ENCODE data around the gene MRPS22. TPM values are rescaled to one million over a fixed set of nuclear protein-coding genes. Genes with fewer than 3 reads are reported as not detected.
A peak's percentile ranks its signal among the peaks of the same experiment; 100 is the strongest.
"Not testable (repeated sequence)": the region's sequence is repeated elsewhere in the genome, so short reads cannot be mapped to it uniquely, and the experiment has no call there.

MRPS22 gene
- total RNA-seq, 4 donors from 2014 or later: 39.5 to 53.3 (median 47.0) TPM

DNA sequence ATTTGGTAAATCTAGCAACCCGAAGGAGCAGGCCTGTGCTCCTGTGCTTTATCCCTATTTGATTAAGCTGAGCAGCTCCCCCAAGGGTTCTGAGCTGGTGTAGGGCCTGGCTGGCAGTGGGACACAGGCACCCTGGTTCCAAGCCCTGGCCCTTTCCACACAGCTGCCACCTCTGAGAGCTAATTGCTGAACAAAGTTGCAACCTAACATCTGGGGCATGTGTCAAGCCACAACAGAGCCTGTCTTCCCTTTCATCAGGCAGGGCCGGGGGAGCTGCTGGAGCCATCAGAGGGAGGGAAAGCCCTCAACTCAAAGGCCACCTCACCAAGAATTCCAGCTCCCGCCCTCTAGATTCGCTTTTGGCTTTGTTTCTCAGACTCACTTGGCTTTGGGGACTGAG lies 17.1 kb upstream of the MRPS22 start:
- TF ChIP-seq CTCF (IDR thresholded peaks at IDR 0.05) (no peak), POLR2A (IDR thresholded peaks at IDR 0.05) (no peak)
- WGBS, 2 donors: 66 to 71% methylated on average over 4 of the region's 4 CpGs
- H3K4me3 ChIP-seq (ENCODE audit: low read depth, poor library complexity, severe bottlenecking): no peak overlapping the region
- intact Hi-C loops (cut with DNase I; ENCODE audit: low total_unique reads): loop anchor here (5.0 kb wide), 2 partner anchors 214 to 389 kb away; no protein-coding TSS in a partner anchor
- DNase-seq (ENCODE audit: low spot score in 2 of 2): peak in 1 of 2 donors; percentile 21

DNA sequence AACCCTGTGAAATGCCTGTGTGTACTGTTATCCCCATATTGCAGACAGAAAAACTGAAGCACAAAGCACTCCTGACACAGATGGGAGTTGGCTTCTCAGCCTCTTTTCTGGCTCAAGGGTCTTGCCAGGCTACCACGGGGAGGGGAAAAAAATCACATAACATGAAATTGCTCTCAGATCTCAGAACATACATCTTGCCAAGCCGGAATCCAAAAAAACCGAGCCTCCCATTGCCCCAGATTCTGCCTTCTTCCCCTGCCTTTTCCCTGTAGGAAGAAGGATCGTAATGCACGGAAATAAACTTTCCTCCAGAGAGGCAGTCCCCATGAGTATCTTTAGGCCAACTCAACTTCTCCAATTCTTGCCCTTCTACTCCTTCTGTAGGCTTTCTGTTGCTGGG lies 16.6 kb upstream of the MRPS22 start:
- peak in 1 of 2 donors; percentile 8 for DNase-seq (ENCODE audit: low spot score in 2 of 2)
- 75 to 82% methylated on average over 5 of the region's 5 CpGs for WGBS, 2 donors
- TF ChIP-seq CTCF (IDR thresholded peaks at IDR 0.05): no peak
- H3K4me3 ChIP-seq (ENCODE audit: low read depth, poor library complexity, severe bottlenecking): no peak overlapping the region
- intact Hi-C loops (cut with DNase I; ENCODE audit: low total_unique reads): loop anchor here (5.0 kb wide), 2 partner anchors 215 to 390 kb away; no protein-coding TSS in a partner anchor

DNA sequence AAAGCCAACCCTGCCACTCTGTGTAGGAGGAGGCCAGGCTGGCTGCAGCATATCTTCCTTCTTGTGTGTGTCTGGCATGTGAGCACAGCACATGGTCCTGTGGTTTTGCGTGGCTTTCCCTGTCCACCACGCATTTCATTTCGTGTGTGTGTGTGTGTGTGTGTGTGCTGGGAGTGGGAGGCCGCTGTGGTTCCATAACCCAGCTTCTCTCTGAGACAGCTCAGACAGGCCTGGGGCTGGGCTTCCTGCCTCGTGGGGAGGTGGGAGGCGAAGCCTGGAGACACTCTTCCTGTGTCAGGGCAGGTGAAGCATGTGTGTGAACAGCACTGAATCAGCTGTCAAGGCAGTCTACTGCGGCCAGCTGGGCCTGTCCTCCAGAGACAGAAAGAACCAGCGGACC lies 16.0 kb upstream of the MRPS22 start:
- intact Hi-C loops (cut with DNase I; ENCODE audit: low total_unique reads): loop anchor here (5.0 kb wide), 2 partner anchors 216 to 391 kb away; no protein-coding TSS in a partner anchor

GRCh38 chr3:139328356-139328755 lies 15.5 kb upstream of the MRPS22 start:
- no peak for DNase-seq (ENCODE audit: low spot score in 2 of 2)
- 90 to 92% methylated on average over 4 of the region's 4 CpGs for WGBS, 2 donors
- intact Hi-C loops (cut with DNase I; ENCODE audit: low total_unique reads): loop anchor here (5.0 kb wide), 2 partner anchors 216 to 391 kb away; no protein-coding TSS in a partner anchor
- TF ChIP-seq POLR2A (IDR thresholded peaks at IDR 0.05) (no peak), CTCF (IDR thresholded peaks at IDR 0.05) (no peak)
- no peak overlapping the region for H3K4me3 ChIP-seq (ENCODE audit: low read depth, poor library complexity, severe bottlenecking)

More for the DNA sequence above, 16.0 kb upstream of the MRPS22 start:
- WGBS, 2 donors: 74 to 83% methylated on average over 6 to 8 of the region's 8 CpGs
- DNase-seq (ENCODE audit: low spot score in 2 of 2): no peak
- no peak for TF ChIP-seq CTCF (IDR thresholded peaks at IDR 0.05)
- TF ChIP-seq POLR2A (IDR thresholded peaks at IDR 0.05): no peak
- H3K4me3 ChIP-seq (ENCODE audit: low read depth, poor library complexity, severe bottlenecking): no peak overlapping the region

GRCh38 chr3:139329364-139329850 lies 14.4 kb upstream of the MRPS22 start:
- WGBS, 2 donors: 11 to 12% methylated on average over 18 to 25 of the region's 25 CpGs
- intact Hi-C loops (cut with DNase I; ENCODE audit: low total_unique reads): loop anchor here (5.0 kb wide), 2 partner anchors 217 to 392 kb away; no protein-coding TSS in a partner anchor
- H3K4me3 ChIP-seq (ENCODE audit: low read depth, poor library complexity, severe bottlenecking): no peak overlapping the region
- peak in 1 of 3 donors; percentile 95 for TF ChIP-seq CTCF (IDR thresholded peaks at IDR 0.05)
- TF ChIP-seq POLR2A (IDR thresholded peaks at IDR 0.05): no peak
- peak; percentile 77 to 97 for DNase-seq (ENCODE audit: low spot score in 2 of 2)

- H3K4me3 ChIP-seq (ENCODE audit: low read depth, poor library complexity, severe bottlenecking): no peak overlapping the region
- intact Hi-C loops (cut with DNase I; ENCODE audit: low total_unique reads): no loop called here
- DNase-seq (ENCODE audit: low spot score in 2 of 2): no peak
- WGBS, 2 donors: 79 to 84% methylated on average over 2 of the region's 2 CpGs
- TF ChIP-seq POLR2A (IDR thresholded peaks at IDR 0.05) (no peak), CTCF (IDR thresholded peaks at IDR 0.05) (no peak)
Observed at GRCh38 chr3:139332092-139332491, 11.7 kb upstream of the MRPS22 start.

DNA sequence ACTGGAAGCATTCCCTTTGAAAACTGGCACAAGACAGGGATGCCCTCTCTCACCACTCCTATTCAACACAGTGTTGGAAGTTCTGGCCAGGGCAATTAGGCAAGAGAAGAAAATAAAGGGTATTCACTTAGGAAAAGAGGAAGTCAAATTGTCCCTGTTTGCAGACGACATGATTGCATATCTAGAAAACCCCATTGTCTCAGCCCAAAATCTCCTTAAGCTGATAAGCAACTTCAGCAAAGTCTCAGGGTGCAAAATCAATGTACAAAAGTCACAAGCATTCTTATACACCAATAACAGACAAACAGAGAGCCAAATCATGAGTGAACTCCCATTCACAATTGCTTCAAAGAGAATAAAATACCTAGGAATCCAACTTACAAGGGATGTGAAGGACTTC lies 9.1 kb upstream of the MRPS22 start:
- H3K4me3 ChIP-seq (ENCODE audit: low read depth, poor library complexity, severe bottlenecking); intact Hi-C loops (cut with DNase I; ENCODE audit: low total_unique reads): not testable (repeated sequence)
- 39 to 64% methylated on average over 1 of the region's 1 CpG for WGBS, 2 donors

More for the DNA sequence above, 9.1 kb upstream of the MRPS22 start:
- DNase-seq (ENCODE audit: low spot score in 2 of 2): not testable (repeated sequence)

All from lower leg skin (tissue), 4 donors.